ENCODE data around the gene TPGS1.

Gene TPGS1

GRCh38 chr19:507286-508203 is at the start of gene TPGS1:
Gene TPGS1, plus strand, starts transcription at chr19:507497. Its CDS starts 10 bp downstream, at chr19:507507.
- DNase-seq: peak; percentile 87

GRCh38 chr19:457636-458035 is 49.7 kb upstream of the TPGS1 start:
- DNase-seq: no peak

- no peak for DNase-seq
Measured at GRCh38 chr19:458091-459042, 48.9 kb upstream of the TPGS1 start.

- peak; percentile 48 for DNase-seq
Measured at GRCh38 chr19:459724-460511, 47.4 kb upstream of the TPGS1 start.

GRCh38 chr19:460877-461720 is 46.2 kb upstream of the TPGS1 start, which contains the start of gene SHC2:
Gene SHC2, minus strand, starts transcription at chr19:461033. Its CDS starts 37 bp downstream, at chr19:460996.
- DNase-seq: peak; percentile 31

- peak; percentile 29 for DNase-seq
Measured at GRCh38 chr19:461721-462551, 45.4 kb upstream of the TPGS1 start.

- no peak for DNase-seq
Measured at GRCh38 chr19:463483-464207, 43.7 kb upstream of the TPGS1 start.

- no peak for DNase-seq
Measured at GRCh38 chr19:464208-464545, 43.1 kb upstream of the TPGS1 start.

GRCh38 chr19:465056-465816 is 42.1 kb upstream of the TPGS1 start:
- no peak for DNase-seq

GRCh38 chr19:467554-467953 is 39.7 kb upstream of the TPGS1 start:
- no peak for DNase-seq

- no peak for DNase-seq
Measured at GRCh38 chr19:468587-469256, 38.6 kb upstream of the TPGS1 start.

GRCh38 chr19:469833-470232 is 37.5 kb upstream of the TPGS1 start:
- DNase-seq: no peak

GRCh38 chr19:470701-471100 is 36.6 kb upstream of the TPGS1 start:
- DNase-seq: no peak

GRCh38 chr19:472005-472858 is 35.1 kb upstream of the TPGS1 start:
- DNase-seq: no peak

- DNase-seq: no peak
Measured at GRCh38 chr19:474126-475078, 32.9 kb upstream of the TPGS1 start.

- DNase-seq: no peak
Measured at GRCh38 chr19:475360-475759, 31.9 kb upstream of the TPGS1 start.

Measured in activated T-cell treated with anti-CD3 and anti-CD28 coated beads, Interleukin-2, amount 50 U/mL, for 1 hour (primary cell).